Hematopoietic multipotent progenitor cell treated with erythropoietin and hydrocortisone succinate and interleukin-3 and kit ligand, for 15 days (in vitro differentiated cells): Measurements from ENCODE around the gene GRIA4.

Experiments used
- DNase-seq: peaks from one replicate; pipeline ENCODE4 v3.0.0-alpha.2; 2015; ENCODE audit warnings: low spot score

Gene GRIA4

DNA sequence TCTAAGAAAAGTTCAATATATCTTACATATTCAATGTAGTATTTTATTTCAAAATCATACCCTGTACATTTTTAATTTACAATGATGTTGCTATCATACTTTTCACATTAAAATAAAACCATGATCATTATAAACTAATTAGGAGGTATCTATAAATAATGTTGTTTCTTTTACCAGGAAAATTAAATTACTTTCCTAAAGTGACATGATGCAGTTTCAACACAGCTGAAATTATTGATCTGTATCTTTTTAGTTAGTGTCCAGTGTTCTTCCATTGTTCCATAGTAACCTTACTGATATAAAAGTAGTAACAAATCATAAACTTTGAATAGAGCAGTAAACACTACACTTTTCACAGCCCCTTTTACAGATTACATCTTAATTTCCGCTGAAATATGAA lies 29.7 kb downstream of the GRIA4 start:
- no peak for DNase-seq

DNA sequence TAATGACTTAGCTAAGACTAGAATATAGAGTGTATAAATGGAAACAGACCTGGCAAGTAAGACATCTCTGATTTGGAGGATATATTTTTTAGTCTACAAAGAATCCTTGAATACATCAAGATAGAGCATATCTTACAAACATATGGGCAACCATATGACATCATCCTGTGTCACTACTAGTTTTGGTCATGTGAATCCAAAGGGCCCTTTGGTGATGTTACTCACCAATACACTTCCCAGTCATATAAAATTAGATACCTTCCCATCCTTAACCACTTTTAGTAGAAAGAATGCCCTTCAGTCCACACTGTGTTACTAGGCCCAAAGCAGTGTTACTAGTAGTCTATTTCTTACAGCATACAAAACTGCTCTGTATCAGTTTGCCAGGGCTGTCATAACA lies 31.6 kb downstream of the GRIA4 start:
- DNase-seq = no peak

DNA sequence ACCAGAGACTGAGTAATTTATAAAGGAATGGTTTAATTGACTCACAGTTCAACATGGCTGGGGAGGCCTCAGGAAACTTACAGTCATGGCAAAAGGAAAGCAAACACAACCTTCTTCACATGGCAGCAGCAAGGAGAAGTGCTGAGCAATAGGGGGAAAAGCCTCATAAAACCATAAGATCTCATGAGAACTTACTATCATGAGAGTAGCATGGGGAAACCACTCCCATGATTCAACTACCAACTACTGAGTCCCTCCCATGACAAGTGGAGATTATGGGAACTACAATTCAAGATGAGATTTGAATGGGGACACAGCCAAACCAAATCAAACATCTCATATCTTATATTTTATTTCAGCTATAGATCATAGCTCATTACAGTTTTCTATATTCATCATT lies 33.0 kb downstream of the GRIA4 start:
- DNase-seq = no peak

GRCh38 chr11:105644839-105645573 lies 35.1 kb downstream of the GRIA4 start:
- DNase-seq = no peak

GRCh38 chr11:105647780-105648179 lies 37.9 kb downstream of the GRIA4 start:
- DNase-seq = no peak

DNA sequence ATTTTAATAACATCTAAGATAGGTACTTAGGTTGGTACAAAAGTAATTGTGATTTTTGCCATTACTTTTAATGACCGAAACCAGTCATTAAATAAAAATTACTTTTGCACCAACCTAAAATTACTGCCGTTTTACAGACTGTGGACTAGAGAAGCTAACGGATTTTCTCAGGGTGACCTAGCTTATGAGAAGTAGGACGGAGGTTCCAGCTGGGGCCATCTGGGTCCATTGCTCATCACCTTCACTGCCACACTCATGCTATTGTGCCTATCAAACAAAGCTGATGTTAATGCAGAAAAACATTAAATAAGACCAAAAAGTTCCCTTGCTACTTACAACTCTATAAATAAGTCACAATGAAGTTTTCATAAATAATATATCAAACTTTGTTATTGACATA lies 38.9 kb downstream of the GRIA4 start:
- no peak for DNase-seq

- DNase-seq = no peak
These were observed 55.4 kb downstream of the GRIA4 start for GRCh38 chr11:105665281-105665680.

GRCh38 chr11:105667441-105667840 lies 57.6 kb downstream of the GRIA4 start:
- DNase-seq = no peak

DNA sequence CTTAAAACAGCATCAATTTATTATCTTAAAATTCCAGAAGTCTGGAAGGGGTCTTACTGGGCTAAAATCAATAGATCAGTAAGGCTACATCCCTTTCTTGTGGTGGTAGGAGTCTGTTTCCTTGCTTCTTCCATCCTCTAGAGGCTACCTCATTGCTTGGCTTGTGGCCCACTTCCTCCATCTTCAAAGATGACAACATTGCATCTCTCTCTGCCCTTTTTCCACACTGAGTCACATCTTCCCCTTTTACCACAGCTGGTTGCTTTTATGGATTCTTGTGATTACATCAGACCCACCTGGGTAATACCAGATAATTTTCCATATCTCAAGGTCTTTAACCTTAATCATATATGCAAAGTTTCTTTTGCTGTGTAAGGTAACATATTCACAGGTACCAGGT lies 60.9 kb downstream of the GRIA4 start:
- no peak for DNase-seq

DNA sequence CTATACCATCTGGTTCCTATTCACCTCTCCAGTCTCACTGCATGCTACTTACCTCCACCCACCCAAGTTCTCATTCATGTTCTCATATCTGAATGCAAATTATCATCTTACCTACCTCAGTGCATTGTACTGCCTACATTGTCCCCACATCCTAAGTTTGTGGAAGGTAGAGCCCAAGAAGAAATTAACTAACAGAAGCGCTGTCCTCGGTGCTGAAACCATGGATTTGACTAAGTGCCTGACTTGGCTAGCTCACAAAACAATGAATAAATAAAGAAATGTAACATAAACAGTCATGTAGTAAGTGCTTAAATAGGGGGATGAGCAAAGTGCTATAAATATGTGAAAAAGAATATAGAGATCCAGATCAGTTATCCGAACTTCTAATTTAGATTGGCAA lies 63.2 kb downstream of the GRIA4 start:
- no peak for DNase-seq

DNA sequence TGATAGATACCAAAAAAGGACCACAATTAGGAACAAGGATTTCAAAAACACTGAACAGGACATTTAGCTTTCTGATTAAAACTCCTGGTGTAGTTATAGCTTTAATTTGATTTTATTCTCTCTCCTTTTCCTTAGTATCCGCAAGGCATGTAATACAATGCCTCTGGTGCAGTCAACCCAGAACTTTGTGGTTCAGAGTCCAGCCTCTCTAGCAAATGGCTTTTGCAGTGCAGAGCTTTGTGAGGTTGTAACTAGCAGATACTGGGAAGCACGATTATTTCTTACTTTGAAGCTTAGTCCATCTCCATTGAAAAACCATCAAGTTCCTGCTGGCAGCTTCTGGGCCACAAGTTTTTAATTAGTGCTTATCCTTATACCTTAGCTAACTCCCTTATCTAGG lies 79.8 kb downstream of the GRIA4 start:
- no peak for DNase-seq

GRCh38 chr11:105690467-105690866 lies 80.6 kb downstream of the GRIA4 start:
- DNase-seq = no peak

- no peak for DNase-seq
These were observed 83.3 kb downstream of the GRIA4 start for GRCh38 chr11:105693075-105693759.

GRCh38 chr11:105696000-105696399 lies 86.1 kb downstream of the GRIA4 start:
- no peak for DNase-seq

DNA sequence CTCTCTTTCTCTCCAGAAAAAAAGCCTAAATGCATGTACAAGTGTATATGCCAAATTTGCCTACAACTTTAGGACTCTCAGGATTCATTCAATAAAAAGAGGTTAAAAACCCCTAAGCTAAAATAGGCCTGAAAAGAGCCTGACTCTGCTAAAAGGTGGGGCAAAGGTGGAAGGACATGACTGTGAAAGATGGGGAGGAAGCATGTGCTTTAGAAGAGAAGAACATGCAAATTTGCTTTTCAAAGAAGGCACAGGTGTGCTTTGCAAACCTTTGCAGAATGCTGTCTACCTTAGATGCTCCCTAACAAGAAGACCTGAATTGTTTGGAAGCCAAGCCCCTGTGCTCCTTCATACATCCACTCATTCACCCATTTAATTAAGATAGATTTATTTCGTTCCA lies 87.4 kb downstream of the GRIA4 start:
- no peak for DNase-seq

DNA sequence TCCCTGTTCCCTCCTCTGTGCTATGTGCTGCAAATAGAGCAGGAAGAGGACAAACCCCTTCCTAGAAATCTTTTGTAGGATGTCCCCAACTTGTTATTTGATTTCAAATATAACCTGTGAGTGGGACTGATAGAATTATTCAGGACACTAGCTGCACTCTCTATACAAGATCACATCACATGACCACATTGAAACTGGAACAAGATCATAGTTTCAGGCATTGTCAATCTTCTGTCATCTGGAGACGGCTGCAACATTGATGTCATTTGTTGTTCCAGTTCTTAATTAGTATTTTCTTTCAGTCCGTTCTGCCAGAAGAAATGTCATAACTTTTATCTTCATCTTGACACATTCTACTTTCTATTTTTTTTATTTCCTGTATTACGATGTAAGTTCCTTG lies 89.3 kb downstream of the GRIA4 start:
- no peak for DNase-seq

DNA sequence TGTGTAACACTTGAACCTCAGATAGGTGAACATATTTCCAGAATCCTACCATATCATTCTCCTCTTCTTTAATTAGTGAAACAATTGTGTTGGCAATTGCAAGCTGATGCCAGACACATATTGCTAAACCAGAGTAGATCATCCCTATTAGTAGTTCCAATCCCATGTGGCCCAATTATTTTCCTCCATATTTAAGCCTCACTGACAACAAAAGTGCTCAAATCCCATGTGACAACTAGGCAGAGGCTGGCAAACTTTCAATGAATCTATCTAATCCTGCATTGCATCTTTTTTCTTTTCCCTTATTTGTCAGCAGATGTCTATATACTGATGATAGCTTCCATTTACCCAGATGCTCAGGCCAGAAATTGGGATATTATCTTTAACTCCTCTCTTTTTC lies 90.4 kb downstream of the GRIA4 start:
- DNase-seq = no peak

GRCh38 chr11:105701098-105701497 lies 91.2 kb downstream of the GRIA4 start:
- DNase-seq = no peak

- DNase-seq = no peak
These were observed 96.1 kb downstream of the GRIA4 start for GRCh38 chr11:105705786-105706530.

DNA sequence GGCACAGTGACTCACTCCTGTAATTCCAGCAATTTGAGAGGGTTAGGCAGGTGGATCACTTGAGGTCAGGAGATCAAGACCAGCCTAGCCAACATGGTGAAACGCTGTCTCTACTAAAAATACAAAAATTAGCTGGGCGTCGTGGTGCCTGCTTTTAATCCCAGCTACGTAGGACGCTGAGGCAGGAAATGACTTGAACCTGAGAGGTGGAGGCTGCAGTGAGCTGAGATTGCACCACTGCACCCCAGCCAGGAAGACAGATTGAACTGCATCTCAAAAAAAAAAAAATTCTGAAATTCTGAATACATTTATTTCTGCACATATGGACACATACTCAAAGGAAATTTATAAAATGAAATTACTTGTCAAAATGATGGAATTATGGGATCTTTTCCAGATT lies 103.2 kb downstream of the GRIA4 start:
- no peak for DNase-seq

DNA sequence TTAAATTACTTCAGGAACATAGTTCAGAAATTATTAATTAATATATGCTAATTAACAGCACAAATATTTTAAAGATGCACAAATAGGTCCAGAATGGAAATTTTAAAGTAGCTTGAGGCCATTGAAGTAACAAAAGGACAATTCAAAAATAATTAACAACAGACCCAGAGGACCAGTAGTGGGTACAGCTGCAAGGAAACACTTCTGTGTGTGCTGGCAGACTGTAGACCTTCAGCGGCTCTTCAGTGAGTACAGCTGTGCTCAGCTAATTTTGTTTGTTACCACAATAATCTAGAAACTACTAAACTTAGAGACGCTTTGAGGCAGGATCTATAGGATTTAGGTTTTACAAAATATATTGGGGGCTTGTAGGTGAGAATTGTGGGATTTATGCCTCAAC lies 103.8 kb downstream of the GRIA4 start:
- DNase-seq = no peak

DNA sequence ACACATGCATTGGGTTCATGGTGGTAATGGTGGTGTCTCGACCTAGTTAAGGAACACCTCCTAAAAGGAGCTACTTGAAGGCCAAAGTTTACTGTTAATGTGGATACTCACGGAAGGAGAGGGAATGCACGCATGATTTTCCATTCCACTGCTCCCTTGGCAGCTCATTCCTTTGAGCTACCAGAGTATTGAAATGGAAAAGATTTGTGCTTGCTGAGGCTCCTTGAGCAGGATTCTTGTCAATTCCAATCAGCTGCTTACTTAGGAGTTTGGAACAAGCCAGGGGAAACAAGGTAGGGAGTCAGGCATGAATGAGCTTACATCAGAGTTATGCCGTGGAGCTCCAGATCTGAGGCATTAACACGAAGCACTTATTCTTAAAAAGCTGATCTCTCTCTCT lies 108.8 kb downstream of the GRIA4 start:
- DNase-seq = no peak
